ENCODE results near the gene ABHD2. TPM values are rescaled to one million over a fixed set of nuclear protein-coding genes. Genes with fewer than 3 reads are reported as not detected.

Gene ABHD2
- total RNA-seq, 1 donor from 2014 or later: 68.2 TPM

- H3K36me3 ChIP-seq: peaks cover 51% of the 10 kb centered on the region
- H3K27ac ChIP-seq (replicated peaks): peak overlapping the region; percentile 55
- no peak for TF ChIP-seq CTCF (IDR thresholded peaks at IDR 0.05; ENCODE audit: borderline replicate concordance)
- H3K4me3 ChIP-seq: no peak overlapping the region
- H3K4me1 ChIP-seq: peaks cover 58% of the 10 kb centered on the region
- no peaks in the 10 kb centered on the region for H3K9me3 ChIP-seq (replicated peaks)
- peak; percentile 36 for DNase-seq
- no peaks in the 10 kb centered on the region for H3K27me3 ChIP-seq (ENCODE audit: low read depth)
- intact Hi-C loops (cut with micrococcal nuclease): no loop called here
Observed at GRCh38 chr15:89199746-89200145, 111.5 kb downstream of the ABHD2 start.

GRCh38 chr15:89200182-89200581 is 111.9 kb downstream of the ABHD2 start:
- peak overlapping the region; percentile 55 for H3K27ac ChIP-seq (replicated peaks)
- TF ChIP-seq CTCF (IDR thresholded peaks at IDR 0.05; ENCODE audit: borderline replicate concordance): no peak
- no peaks in the 10 kb centered on the region for H3K9me3 ChIP-seq (replicated peaks)
- peaks cover 54% of the 10 kb centered on the region for H3K4me1 ChIP-seq
- no peaks in the 10 kb centered on the region for H3K27me3 ChIP-seq (ENCODE audit: low read depth)
- no peak overlapping the region for H3K4me3 ChIP-seq
- DNase-seq: no peak
- peaks cover 47% of the 10 kb centered on the region for H3K36me3 ChIP-seq
- intact Hi-C loops (cut with micrococcal nuclease): no loop called here

- Histone ChIP-seq H3K27me3 (ENCODE audit: low read depth) (no peaks in the 10 kb centered on the region), H3K36me3 (peaks cover 35% of the 10 kb centered on the region), H3K9me3 (replicated peaks) (no peaks in the 10 kb centered on the region), H3K27ac (replicated peaks) (no peak overlapping the region), H3K4me3 (no peak overlapping the region), H3K4me1 (peaks cover 40% of the 10 kb centered on the region)
- no peak for DNase-seq
- intact Hi-C loops (cut with micrococcal nuclease): no loop called here
- TF ChIP-seq CTCF (IDR thresholded peaks at IDR 0.05; ENCODE audit: borderline replicate concordance): no peak
Observed at GRCh38 chr15:89201465-89202005, 113.3 kb downstream of the ABHD2 start.

GRCh38 chr15:89203705-89204273 is 115.5 kb downstream of the ABHD2 start:
- H3K36me3 ChIP-seq: peaks cover 17% of the 10 kb centered on the region
- H3K9me3 ChIP-seq (replicated peaks): no peaks in the 10 kb centered on the region
- TF ChIP-seq CTCF (IDR thresholded peaks at IDR 0.05; ENCODE audit: borderline replicate concordance): no peak
- intact Hi-C loops (cut with micrococcal nuclease): no loop called here
- H3K4me3 ChIP-seq: no peak overlapping the region
- DNase-seq: no peak
- H3K27me3 ChIP-seq (ENCODE audit: low read depth): no peaks in the 10 kb centered on the region
- no peak overlapping the region for H3K27ac ChIP-seq (replicated peaks)
- peaks cover 27% of the 10 kb centered on the region for H3K4me1 ChIP-seq

GRCh38 chr15:89205991-89206585 is 117.8 kb downstream of the ABHD2 start:
- H3K4me1 ChIP-seq: peaks cover 8% of the 10 kb centered on the region
- intact Hi-C loops (cut with micrococcal nuclease): no loop called here
- H3K4me3 ChIP-seq: no peak overlapping the region
- no peaks in the 10 kb centered on the region for H3K27me3 ChIP-seq (ENCODE audit: low read depth)
- no peaks in the 10 kb centered on the region for H3K9me3 ChIP-seq (replicated peaks)
- DNase-seq: no peak
- no peak for TF ChIP-seq CTCF (IDR thresholded peaks at IDR 0.05; ENCODE audit: borderline replicate concordance)
- no peak overlapping the region for H3K27ac ChIP-seq (replicated peaks)
- peaks cover 5% of the 10 kb centered on the region for H3K36me3 ChIP-seq

Data from left ventricle myocardium inferior (tissue), 1 donor.